Activated naive CD8-positive, alpha-beta T cell treated with anti-CD3 and anti-CD28 coated beads, Interleukin-2, amount 50 U/mL, for 16 hours (primary cell): ENCODE data around the gene GAB2.

ENCODE experiments used
- DNase-seq: peaks from one replicate; pipeline ENCODE4 v3.0.0-alpha.2; 2020; ENCODE audit warnings: low read depth, low spot score

The GAB2 gene

DNA sequence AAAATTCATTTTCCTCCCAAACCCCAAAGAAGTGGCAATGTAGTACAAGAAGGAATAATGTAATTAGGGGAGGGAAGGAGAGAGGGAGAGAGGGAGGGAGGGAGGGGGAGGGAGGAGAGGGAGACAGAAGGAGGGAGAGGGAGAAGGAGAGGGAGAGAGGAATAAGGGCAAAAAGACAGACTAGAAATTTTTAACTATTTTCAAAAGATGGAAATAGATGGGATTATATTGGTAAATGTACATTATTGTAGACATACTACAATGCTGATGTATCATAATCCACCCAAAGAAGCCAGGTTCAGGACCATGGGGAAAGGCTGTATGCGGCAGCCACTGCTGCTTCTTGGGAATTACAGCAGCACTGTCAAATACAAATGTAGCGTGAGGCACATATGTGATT is 74.3 kb downstream of the GAB2 start:
- no peak for DNase-seq

DNA sequence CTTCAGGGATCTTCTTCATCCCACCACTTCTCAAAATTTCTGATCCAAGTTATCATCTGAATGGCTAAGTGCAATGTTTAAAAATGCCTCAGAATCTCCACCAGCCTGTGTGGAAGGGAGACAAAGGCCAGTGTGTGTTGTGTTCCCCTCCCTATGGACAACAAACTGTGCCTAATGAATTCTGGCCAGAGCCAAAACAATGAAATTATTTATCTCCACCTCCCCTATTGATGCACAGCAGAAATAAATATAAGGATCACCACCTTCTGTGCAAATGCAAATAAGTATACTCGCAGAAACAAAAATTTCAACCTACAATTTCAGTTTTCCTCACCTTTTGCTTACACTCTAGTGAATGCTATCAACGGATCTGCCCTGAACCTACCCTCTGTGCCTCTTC is 75.8 kb downstream of the GAB2 start:
- no peak for DNase-seq

DNA sequence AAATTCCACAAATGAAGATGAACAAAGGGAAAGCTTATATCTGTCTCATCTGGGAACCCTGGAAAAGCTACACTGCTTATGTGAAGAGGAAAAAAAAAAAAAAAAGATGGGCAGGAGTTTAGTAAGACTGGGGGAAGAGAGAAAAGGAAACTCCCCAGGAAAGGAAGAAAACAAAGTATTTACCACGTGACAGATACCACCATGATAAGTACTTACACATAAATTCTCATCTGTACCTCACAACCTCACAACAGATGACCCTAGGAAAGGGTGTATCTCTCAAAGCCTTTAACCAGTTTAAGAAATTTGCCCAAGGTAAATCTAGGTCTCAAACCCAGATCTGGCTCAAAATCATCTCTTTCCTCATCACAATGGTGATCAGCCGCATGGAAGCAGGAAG is 77.1 kb downstream of the GAB2 start:
- no peak for DNase-seq

DNA sequence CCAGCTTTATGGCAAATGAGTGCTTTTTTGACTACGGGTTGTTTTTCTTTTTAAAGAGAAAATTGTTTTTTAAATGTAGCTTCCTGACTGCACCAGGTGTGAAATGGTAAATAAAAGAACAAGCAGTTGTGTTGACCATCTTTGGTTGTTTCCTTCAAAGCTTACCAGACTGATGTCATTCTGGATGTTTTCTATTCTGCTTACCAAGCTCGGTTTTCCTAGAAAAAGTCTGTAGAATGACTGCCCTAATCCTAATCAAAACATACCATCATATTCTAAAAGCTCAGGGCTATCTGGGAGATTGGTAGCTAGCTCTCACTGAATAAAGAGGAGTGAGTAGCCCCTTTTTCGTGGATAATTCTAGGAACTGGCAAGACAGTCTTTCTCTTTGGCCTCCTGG is 77.7 kb downstream of the GAB2 start:
- no peak for DNase-seq

DNA sequence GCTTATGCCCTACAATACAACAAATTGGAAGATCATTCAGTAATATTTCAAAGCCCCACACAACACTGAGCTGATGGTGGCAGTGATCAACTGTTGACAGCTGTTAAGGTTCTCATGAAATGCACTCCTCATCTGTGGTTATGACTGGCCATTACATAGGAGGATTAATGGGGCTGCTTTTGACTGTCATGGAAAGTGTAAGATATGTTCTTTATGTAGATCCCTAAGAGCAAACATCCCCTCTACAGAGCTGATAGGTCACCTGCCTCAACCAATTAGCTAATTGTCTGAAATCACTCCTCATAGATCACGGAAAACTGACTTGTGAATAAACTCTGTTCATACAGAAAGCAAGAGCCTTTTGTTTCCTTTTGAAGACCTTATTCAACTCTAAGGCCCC is 78.1 kb downstream of the GAB2 start:
- DNase-seq = no peak

GRCh38 chr11:78338702-78339101 is 78.9 kb downstream of the GAB2 start:
- no peak for DNase-seq

GRCh38 chr11:78338138-78338537 is 79.5 kb downstream of the GAB2 start:
- no peak for DNase-seq

DNA sequence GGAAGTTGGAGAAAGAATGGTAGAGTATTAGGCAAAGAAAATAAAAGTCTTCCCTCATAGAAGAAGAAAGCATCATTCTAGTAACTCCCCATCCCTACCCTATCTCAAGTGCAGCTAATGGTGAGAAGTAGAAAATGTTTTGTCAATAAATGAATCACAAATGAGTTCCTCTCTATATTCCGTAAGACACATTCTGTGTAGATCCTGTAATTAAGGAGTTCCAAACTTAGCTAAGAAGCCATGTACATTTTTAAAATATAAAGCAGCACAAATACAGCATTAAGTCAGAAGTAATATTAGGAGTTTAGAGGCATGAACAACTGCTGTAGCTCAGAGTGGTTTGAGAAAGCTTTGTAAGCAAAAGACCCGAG is 80.1 kb downstream of the GAB2 start:
- no peak for DNase-seq

GRCh38 chr11:78336877-78337553 is 80.6 kb downstream of the GAB2 start:
- no peak for DNase-seq

GRCh38 chr11:78334109-78334508 is 83.5 kb downstream of the GAB2 start:
- no peak for DNase-seq

GRCh38 chr11:78332872-78333271 is 84.7 kb downstream of the GAB2 start:
- no peak for DNase-seq

DNA sequence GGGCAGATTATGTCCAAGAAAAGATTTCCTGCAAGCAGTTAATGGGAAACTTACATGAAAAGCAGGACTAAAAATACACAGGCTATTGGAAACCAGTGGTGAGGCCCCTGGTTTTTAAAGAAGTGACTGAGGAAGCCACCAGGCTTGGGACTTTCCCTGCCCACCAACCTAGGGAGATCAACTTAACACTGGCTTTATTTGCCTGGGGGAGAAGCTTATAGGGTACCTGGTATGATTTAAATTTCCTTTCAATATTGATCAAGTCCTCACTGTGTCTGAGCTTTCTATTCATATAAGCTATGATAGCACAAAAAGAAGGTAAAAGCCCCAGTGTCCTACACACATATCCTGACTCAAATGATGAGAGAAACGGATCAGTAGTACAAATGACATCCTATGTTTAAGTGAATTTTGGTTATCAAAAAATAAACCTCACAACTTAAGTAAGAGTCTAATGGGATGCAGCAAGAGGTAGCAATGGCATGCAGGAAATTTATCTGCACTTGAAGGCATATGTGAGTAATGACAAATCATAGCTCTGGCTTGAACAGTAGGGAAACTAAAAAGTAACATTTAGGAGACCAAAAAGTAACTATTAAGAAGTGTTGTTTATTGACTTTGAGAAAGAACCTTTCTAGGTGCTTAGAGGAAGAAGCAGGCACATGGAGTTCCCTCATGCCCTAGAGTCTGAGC is 85.3 kb downstream of the GAB2 start:
- no peak for DNase-seq

DNA sequence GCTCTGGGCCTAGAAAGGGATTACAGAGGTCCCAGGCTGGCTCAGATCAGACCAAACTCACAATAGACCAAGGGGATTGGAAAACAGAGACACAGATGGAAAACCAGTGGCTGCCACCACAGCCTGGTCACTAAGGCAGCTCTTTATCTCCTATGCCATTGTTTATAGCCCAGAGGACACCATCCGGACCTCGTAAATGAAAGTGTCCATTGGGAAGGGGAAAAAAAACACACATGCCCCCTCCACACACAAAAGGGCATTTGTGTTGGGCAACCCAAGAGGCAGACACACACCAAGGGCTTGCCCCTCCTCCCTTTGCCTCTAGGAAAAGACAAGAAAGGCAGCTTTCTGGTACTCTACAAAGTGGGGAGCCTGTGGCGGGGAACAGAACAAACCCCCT is 85.9 kb downstream of the GAB2 start:
- DNase-seq = no peak

DNA sequence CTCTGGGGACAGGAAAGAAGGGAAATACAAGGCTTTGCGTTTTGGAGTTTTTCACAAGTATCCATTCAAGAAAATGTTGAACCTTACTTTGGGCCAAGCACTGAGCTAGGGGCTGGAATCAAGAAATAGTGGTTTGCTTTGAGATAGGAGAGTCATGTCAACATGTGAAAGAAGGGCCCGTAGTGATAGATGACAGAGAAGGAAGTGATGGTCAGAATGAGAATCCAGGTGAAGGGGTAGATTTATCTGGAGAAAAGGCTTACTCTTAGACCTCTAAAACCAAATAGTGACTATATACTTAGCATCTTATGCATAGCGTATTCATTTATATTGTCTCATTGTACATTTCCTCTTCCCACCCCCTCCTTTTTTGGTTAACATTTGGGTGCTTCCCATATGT is 87.3 kb downstream of the GAB2 start:
- no peak for DNase-seq

DNA sequence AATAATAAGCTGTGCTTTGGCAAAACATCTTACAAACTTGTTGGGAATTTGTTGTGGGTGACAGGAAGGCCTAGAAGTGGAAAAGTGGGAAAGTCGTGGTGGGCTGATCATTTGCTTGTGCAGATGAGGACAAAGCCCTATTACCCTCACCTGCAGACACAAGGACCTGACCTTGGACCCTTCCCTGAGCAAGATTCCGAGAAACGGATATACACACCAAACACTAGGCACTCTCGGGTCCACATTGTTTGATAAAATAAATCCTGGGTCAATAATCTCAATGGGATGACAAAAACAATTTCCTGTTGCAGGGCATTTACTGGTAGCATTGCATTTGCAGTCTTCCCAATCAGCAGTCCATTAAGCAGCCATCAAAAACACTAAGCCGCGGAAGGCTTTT is 89.7 kb downstream of the GAB2 start:
- no peak for DNase-seq

GRCh38 chr11:78325274-78325781 is 92.3 kb downstream of the GAB2 start:
- DNase-seq = no peak

DNA sequence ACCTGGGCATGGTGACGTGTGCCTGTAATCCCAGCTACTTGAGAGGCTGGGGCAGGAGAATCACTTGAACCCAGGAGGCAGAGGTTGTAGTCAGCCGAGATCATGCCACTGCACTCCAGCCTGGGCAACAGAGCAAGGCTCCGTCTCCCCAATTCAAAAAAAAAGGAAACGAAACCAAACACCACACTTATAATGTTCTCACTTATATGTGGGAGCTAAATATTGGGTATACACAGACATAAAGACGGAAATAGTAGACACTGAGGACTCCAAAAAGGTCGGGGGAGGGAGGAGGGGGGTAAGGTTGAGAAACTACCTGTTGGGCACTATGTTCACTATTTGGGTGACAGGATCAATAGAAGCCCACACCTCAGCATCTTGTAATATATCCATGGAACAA is 94.3 kb downstream of the GAB2 start:
- no peak for DNase-seq

DNA sequence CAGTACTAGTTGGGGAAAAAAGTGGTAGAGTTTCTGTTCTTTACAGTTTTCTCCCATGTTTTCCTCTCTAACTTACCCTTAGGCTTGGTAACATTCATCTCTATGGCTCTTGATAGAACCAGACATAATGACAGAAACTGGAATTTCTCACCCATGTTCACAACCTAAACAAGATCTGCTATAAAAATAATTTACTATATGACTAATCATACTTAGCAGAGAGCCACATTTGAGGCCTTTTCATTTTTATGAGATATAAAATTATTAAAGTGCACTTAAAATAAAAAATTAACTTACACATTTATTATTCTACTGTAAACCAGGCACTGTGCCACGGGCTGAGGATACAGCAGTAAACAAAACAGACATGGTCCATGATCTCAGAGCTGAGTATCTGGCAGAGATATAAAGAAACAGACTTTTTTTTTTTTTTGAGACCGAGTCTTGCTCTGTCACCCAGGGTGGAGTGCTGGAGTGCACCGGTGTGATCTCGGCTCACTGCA is 98.1 kb downstream of the GAB2 start:
- DNase-seq = no peak

GRCh38 chr11:78318321-78319114 is 99.1 kb downstream of the GAB2 start:
- no peak for DNase-seq

- no peak for DNase-seq
These were observed 101.9 kb downstream of the GAB2 start for GRCh38 chr11:78315724-78316123.

DNA sequence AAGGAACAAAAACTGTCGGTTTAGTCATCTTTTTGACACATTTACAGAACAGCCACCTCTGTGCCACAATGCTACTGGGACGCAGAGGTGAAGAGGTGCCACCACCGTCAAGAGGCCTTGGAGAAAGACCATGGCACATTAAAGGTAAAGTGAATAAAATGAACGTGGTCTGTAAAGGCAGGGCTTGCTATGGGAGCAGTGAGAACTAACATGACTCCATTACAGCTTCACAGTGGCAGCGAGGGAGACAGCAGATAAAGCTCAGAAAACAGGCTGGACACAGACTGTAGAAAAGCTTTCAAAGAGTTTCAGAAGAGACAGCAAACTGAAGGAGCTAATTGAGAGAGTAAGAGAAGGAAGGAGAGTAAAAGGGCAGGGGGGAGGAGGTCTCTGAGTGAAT is 102.9 kb downstream of the GAB2 start:
- no peak for DNase-seq

DNA sequence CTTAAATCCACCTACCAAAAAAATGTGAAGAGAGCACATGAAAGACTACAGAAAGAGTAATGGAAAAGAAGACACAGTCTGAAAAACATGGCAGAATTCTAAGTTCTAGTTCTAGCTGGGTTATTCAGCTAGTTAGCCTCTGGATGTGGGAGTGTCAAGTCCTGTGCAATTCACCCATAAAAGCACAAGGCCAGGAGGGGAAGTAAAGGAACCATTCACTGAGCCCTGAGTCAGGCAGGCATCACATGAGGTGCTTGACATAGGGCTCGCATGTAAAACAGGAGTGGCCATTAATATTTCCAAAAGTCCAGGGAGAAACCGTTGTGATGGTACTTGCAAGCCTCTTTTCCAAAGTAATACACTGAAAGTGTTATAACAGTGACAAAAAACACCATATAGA is 103.7 kb downstream of the GAB2 start:
- no peak for DNase-seq
